ENCODE results near the gene USP6NL. TPM values are rescaled to one million over a fixed set of nuclear protein-coding genes. Genes with fewer than 3 reads are reported as not detected.
A peak's percentile ranks its signal among the peaks of the same experiment; 100 is the strongest.

USP6NL gene
- total RNA-seq, 1 donor from 2014 or later: 21.6 TPM

- no peak for DNase-seq
- Histone ChIP-seq H3K36me3 (no peaks in the 10 kb centered on the region), H3K9me3 (no peaks in the 10 kb centered on the region), H3K27ac (no peak overlapping the region), H3K27me3 (no peaks in the 10 kb centered on the region), H3K4me3 (no peak overlapping the region), H3K4me1 (no peaks in the 10 kb centered on the region)
- no peak for ATAC-seq
- intact Hi-C loops (cut with DNase I): no loop called here
- TF ChIP-seq CTCF (IDR thresholded peaks at IDR 0.05): no peak
These were observed 32.6 kb downstream of the USP6NL start for GRCh38 chr10:11578802-11579255.

- Histone ChIP-seq H3K36me3 (no peaks in the 10 kb centered on the region), H3K27me3 (no peaks in the 10 kb centered on the region), H3K9me3 (no peaks in the 10 kb centered on the region), H3K4me1 (peaks cover 7% of the 10 kb centered on the region), H3K4me3 (no peak overlapping the region), H3K27ac (no peak overlapping the region)
- no peak for TF ChIP-seq CTCF (IDR thresholded peaks at IDR 0.05)
- intact Hi-C loops (cut with DNase I): no loop called here
- DNase-seq (no peak), ATAC-seq (no peak)
These were observed 35.2 kb downstream of the USP6NL start for GRCh38 chr10:11576092-11576809.

GRCh38 chr10:11573497-11573896 is 38.0 kb downstream of the USP6NL start:
- intact Hi-C loops (cut with DNase I): no loop called here

GRCh38 chr10:11570751-11571150 is 40.7 kb downstream of the USP6NL start:
- TF ChIP-seq CTCF (IDR thresholded peaks at IDR 0.05): no peak
- Histone ChIP-seq H3K36me3 (no peaks in the 10 kb centered on the region), H3K9me3 (no peaks in the 10 kb centered on the region), H3K27ac (no peak overlapping the region), H3K4me1 (peaks cover 7% of the 10 kb centered on the region), H3K27me3 (no peaks in the 10 kb centered on the region), H3K4me3 (no peak overlapping the region)
- no peak for DNase-seq
- no peak for ATAC-seq
- intact Hi-C loops (cut with DNase I): no loop called here

More at GRCh38 chr10:11573497-11573896, 38.0 kb downstream of the USP6NL start:
- Histone ChIP-seq H3K4me3 (no peak overlapping the region), H3K27me3 (no peaks in the 10 kb centered on the region), H3K4me1 (peaks cover 7% of the 10 kb centered on the region), H3K9me3 (no peaks in the 10 kb centered on the region), H3K27ac (no peak overlapping the region), H3K36me3 (no peaks in the 10 kb centered on the region)
- no peak for TF ChIP-seq CTCF (IDR thresholded peaks at IDR 0.05)
- DNase-seq (no peak), ATAC-seq (peak; percentile 47)

- Histone ChIP-seq H3K9me3 (no peaks in the 10 kb centered on the region), H3K27ac (no peak overlapping the region), H3K27me3 (no peaks in the 10 kb centered on the region), H3K36me3 (no peaks in the 10 kb centered on the region), H3K4me1 (peaks cover 7% of the 10 kb centered on the region), H3K4me3 (no peak overlapping the region)
- intact Hi-C loops (cut with DNase I): no loop called here
- ATAC-seq (no peak), DNase-seq (no peak)
- no peak for TF ChIP-seq CTCF (IDR thresholded peaks at IDR 0.05)
These were observed 42.0 kb downstream of the USP6NL start for GRCh38 chr10:11569471-11569870.

Data from upper lobe of right lung (tissue), 1 donor.